ENCODE measurements around the gene FOXL1. TPM values are rescaled to one million over a fixed set of nuclear protein-coding genes. Genes with fewer than 3 reads are reported as not detected.
A peak's percentile ranks its signal among the peaks of the same experiment; 100 is the strongest.

Gene FOXL1
- total RNA-seq, 1 donor from 2014 or later = 0.81 TPM

DNA sequence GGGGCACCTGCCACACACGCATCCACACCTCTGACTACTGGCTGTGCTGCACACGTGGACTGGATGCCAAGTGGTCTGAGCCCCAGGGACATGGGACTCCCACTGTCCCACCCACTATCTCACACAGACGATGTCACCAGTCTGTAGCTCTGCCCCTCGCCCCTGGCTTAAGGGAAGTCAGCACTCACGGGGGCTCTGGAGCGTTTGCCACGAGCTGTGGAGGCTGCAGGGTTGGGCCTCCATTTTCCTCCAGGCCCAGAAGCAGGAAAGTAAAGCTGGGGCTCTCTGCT, 45.9 kb upstream of the FOXL1 start:
- no peak for DNase-seq
- TF ChIP-seq, protein P1, sequence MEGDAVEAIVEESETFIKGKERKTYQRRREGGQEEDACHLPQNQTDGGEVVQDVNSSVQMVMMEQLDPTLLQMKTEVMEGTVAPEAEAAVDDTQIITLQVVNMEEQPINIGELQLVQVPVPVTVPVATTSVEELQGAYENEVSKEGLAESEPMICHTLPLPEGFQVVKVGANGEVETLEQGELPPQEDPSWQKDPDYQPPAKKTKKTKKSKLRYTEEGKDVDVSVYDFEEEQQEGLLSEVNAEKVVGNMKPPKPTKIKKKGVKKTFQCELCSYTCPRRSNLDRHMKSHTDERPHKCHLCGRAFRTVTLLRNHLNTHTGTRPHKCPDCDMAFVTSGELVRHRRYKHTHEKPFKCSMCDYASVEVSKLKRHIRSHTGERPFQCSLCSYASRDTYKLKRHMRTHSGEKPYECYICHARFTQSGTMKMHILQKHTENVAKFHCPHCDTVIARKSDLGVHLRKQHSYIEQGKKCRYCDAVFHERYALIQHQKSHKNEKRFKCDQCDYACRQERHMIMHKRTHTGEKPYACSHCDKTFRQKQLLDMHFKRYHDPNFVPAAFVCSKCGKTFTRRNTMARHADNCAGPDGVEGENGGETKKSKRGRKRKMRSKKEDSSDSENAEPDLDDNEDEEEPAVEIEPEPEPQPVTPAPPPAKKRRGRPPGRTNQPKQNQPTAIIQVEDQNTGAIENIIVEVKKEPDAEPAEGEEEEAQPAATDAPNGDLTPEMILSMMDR (IDR thresholded peaks at IDR 0.05) = no peak
- Histone ChIP-seq H3K9me3 (no peaks in the 10 kb centered on the region), H3K27me3 (no peaks in the 10 kb centered on the region), H3K4me3 (no peak overlapping the region), H3K27ac (no peak overlapping the region), H3K36me3 (peaks cover 30% of the 10 kb centered on the region), H3K4me1 (no peaks in the 10 kb centered on the region)
- ATAC-seq = no peak
- intact Hi-C loops (cut with DNase I) = no loop called here

DNA sequence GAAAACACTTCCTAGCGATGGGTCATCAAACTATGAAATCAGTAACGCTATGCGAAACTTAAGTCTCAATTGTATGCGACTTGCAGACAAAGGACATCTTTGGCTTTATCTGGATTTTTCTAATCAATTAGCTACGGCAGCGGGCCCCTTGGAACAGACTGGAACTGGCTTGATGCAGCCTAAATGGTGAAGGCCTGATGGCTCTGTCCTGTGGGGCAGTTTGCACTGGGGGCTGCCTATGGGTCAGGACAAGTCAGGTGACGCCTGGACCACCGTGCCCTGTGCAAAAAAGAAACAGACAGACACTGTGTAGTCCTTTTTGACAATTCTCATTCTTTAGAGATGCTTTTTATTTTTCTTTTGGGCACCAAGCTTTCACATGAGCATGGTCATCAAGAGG, 45.3 kb upstream of the FOXL1 start:
- H3K27ac ChIP-seq = no peak overlapping the region
- no peaks in the 10 kb centered on the region for H3K4me1 ChIP-seq
- ATAC-seq (no peak), DNase-seq (no peak)
- no peaks in the 10 kb centered on the region for H3K27me3 ChIP-seq
- intact Hi-C loops (cut with DNase I) = no loop called here
- no peak overlapping the region for H3K4me3 ChIP-seq
- TF ChIP-seq, protein P1 (IDR thresholded peaks at IDR 0.05) = no peak
- no peaks in the 10 kb centered on the region for H3K9me3 ChIP-seq
- peaks cover 36% of the 10 kb centered on the region for H3K36me3 ChIP-seq

DNA sequence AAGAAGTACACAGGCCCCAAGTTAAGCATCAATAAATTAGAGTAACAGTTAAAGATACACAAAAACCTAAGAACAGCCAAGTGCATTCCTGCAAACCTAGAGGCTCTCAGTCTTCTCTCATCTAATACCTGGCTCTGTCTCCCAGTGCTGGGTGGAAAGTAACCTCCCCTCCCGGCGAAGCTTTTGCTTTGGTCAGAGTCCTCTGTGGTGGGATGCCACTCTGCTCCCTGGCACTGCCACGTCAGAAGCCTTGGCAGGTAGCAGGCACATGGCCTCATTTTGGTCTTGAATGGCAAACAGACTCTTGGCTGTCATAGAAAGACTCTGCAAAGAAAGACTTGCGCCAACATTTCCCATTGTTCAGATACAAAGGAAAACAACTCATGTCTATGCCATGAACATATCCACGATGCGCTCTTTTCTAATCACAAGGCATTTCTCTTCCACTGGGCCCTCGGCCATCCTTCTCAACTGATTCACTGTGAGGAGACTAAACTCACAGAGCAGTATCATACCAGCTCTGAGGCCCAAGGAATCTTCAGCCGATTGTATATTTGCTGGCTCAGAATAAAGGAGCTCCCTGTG, 44.5 kb upstream of the FOXL1 start:
- Histone ChIP-seq H3K27me3 (no peaks in the 10 kb centered on the region), H3K36me3 (peaks cover 44% of the 10 kb centered on the region), H3K9me3 (no peaks in the 10 kb centered on the region), H3K4me1 (no peaks in the 10 kb centered on the region), H3K27ac (no peak overlapping the region), H3K4me3 (no peak overlapping the region)
- intact Hi-C loops (cut with DNase I) = no loop called here
- TF ChIP-seq, protein P1 (IDR thresholded peaks at IDR 0.05) = no peak
- DNase-seq (no peak), ATAC-seq (no peak)

DNA sequence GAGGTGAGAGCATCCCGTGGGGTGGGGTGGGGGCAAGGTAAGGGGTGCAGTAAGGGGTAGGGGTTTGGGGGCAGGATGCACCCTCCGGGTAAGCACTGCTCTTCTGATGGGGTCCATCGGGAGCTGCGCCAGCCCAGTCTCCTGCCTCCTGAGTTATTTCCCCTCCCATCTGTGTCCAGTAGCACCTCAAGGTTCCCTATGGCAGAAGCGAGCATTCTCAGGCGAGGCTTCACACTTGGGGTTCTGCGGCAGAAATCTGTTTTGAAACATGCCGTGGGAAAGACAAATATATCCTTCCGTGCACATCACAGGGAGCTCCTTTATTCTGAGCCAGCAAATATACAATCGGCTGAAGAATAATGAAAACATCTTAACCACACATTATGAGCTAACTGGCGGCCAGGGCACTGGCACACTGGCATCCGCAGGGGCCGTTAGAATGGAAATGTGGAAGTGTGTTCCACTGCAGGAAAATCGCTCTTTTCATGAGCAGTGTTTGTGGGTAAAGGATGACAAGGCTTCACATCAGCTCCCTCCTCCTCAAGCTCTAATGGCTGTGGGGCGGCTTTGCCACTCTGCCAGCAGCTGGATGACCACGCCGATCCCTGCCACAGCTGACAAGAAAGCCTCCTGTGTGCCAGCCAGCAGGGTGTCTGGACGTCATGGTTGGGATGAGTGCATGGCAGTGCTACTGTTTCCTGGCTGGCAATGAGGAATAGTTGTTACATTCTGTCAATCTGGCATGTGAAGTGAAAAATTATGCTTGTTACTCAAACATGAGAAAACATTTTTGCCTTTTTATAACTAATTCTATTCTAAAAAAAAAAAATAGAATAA, 43.4 kb upstream of the FOXL1 start:
- Histone ChIP-seq H3K36me3 (peaks cover 55% of the 10 kb centered on the region), H3K4me1 (no peaks in the 10 kb centered on the region), H3K27me3 (no peaks in the 10 kb centered on the region), H3K4me3 (no peak overlapping the region), H3K27ac (no peak overlapping the region), H3K9me3 (no peaks in the 10 kb centered on the region)
- intact Hi-C loops (cut with DNase I) = no loop called here
- DNase-seq = no peak
- ATAC-seq = no peak
- TF ChIP-seq, protein P1 (IDR thresholded peaks at IDR 0.05) = no peak

DNA sequence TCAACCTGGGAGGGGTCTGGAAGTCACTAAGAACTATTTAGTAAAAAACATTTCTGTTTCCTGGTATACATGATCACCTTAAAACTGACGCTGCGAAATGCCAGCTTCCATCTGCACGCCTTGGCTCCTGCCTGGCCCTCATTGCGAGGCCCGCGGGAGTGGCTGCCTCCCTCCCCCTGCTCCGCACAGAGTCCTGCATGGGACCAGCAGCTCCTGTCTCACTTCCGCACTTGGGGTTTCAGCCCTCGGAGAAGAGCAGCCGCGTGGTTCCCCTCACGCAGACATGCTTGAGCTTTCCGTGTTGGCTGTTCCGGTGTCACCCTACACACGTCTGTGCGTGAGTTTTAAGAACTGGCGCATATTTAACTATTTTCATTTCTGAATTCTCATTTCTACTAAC, 41.7 kb upstream of the FOXL1 start:
- TF ChIP-seq, protein P1 (IDR thresholded peaks at IDR 0.05) = no peak
- Histone ChIP-seq H3K4me1 (no peaks in the 10 kb centered on the region), H3K27ac (no peak overlapping the region), H3K36me3 (peaks cover 71% of the 10 kb centered on the region), H3K9me3 (no peaks in the 10 kb centered on the region), H3K27me3 (no peaks in the 10 kb centered on the region), H3K4me3 (no peak overlapping the region)
- ATAC-seq (no peak), DNase-seq (peak; percentile 57)
- intact Hi-C loops (cut with DNase I) = no loop called here
